Measurements from ENCODE around the gene RNASE9. TPM values are rescaled to one million over a fixed set of nuclear protein-coding genes. Genes with fewer than 3 reads are reported as not detected.

The RNASE9 gene
- total and polyA plus RNA-seq, 2 donors (not counting 1 experiment from before 2014, with no cell fraction given) = not detected

DNA sequence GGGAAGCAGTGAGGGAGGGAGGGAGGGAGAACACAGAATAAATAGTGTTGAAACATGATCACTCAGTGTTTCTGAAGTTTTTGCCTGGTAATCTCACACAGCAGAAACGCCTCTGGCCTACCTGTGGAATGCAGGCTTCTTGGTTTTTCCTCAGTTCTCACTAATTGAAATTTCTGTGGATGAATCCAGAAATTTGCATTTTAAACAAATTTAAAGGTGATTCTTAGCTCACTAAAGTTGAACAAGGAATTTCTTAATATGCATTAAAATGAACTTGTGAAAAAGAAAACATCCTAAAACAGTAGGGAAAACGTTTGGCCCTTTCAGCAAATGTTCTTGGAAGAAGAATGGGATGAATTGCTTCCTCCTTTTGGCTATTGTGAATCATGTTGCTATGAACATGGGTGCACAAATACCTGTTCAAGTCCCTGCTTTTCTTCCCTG, 1.4 kb downstream of the RNASE9 start:
- intact Hi-C loops (cut with micrococcal nuclease) = no loop called here
- CTCF ChIA-PET = no interaction called here
- H4K20me1 ChIP-seq (ENCODE audit: control insufficient read depth, insufficient read depth, low read length, poor library complexity, severe bottlenecking) = no peaks in the 10 kb centered on the region
- DNase-seq (no peak), ATAC-seq (ENCODE audit: low read depth) (no peak)
- H3K36me3 ChIP-seq (replicated peaks in 1 of 2; ENCODE audit: control extremely low read depth in 1 of 2, control insufficient read depth in 1 of 2, extremely low read depth in 1 of 2, insufficient read depth in 2 of 2, low read length in 1 of 2) = no peaks in the 10 kb centered on the region
- no peak overlapping the region for H3K27ac ChIP-seq (ENCODE audit: low read length in 2 of 2)
- H3K27ac Mint-ChIP-seq = no peak overlapping the region
- TF ChIP-seq, protein P1, sequence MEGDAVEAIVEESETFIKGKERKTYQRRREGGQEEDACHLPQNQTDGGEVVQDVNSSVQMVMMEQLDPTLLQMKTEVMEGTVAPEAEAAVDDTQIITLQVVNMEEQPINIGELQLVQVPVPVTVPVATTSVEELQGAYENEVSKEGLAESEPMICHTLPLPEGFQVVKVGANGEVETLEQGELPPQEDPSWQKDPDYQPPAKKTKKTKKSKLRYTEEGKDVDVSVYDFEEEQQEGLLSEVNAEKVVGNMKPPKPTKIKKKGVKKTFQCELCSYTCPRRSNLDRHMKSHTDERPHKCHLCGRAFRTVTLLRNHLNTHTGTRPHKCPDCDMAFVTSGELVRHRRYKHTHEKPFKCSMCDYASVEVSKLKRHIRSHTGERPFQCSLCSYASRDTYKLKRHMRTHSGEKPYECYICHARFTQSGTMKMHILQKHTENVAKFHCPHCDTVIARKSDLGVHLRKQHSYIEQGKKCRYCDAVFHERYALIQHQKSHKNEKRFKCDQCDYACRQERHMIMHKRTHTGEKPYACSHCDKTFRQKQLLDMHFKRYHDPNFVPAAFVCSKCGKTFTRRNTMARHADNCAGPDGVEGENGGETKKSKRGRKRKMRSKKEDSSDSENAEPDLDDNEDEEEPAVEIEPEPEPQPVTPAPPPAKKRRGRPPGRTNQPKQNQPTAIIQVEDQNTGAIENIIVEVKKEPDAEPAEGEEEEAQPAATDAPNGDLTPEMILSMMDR (IDR thresholded peaks at IDR 0.05) = no peak
- TF ChIP-seq EZH2 (IDR thresholded peaks at IDR 0.05; ENCODE audit: borderline replicate concordance, insufficient read depth, low read depth, low read length, poor library complexity, severe bottlenecking) = no peak
- POLR2A ChIA-PET = no interaction called here
- H3K27me3 Mint-ChIP-seq = peaks cover 17% of the 10 kb centered on the region
- WGBS (ENCODE audit: insufficient coverage) = no CpG with 5 or more reads among the region's 2 CpGs
- H3K27me3 ChIP-seq (replicated peaks in 1 of 4; ENCODE audit: control extremely low read depth in 1 of 4, control insufficient read depth in 3 of 4, insufficient read depth in 4 of 4, low read length in 3 of 4) = no peaks in the 10 kb centered on the region
- no peaks in the 10 kb centered on the region for H3K4me1 ChIP-seq (ENCODE audit: control insufficient read depth in 2 of 2, insufficient read depth in 2 of 2, low read length in 2 of 2)
- H3K9me3 ChIP-seq (ENCODE audit: control extremely low read depth in 1 of 3, control insufficient read depth in 2 of 3, insufficient read depth in 1 of 3, low read length in 2 of 3) = no peaks in the 10 kb centered on the region
- H2AFZ ChIP-seq (ENCODE audit: insufficient read depth, low read depth, low read length, poor library complexity, severe bottlenecking) = no peak overlapping the region
- no peaks in the 10 kb centered on the region for H3K79me2 ChIP-seq (ENCODE audit: control insufficient read depth, insufficient read depth, low read length)
- no peaks in the 10 kb centered on the region for H3K4me1 Mint-ChIP-seq
- no peaks in the 10 kb centered on the region for H3K9me3 Mint-ChIP-seq (ENCODE audit: insufficient read depth)
- no peak overlapping the region for H3K4me3 Mint-ChIP-seq
- H3K4me3 ChIP-seq (ENCODE audit: control extremely low read depth in 1 of 5, extremely low read depth in 1 of 5, insufficient read depth in 1 of 5, low read depth in 2 of 5, low read length in 4 of 5) = no peak overlapping the region
- H3K4me2 ChIP-seq (replicated peaks; ENCODE audit: low read depth, low read length, poor library complexity, severe bottlenecking) = no peak overlapping the region
- no peak overlapping the region for H3K9ac ChIP-seq (ENCODE audit: low read length)

DNA sequence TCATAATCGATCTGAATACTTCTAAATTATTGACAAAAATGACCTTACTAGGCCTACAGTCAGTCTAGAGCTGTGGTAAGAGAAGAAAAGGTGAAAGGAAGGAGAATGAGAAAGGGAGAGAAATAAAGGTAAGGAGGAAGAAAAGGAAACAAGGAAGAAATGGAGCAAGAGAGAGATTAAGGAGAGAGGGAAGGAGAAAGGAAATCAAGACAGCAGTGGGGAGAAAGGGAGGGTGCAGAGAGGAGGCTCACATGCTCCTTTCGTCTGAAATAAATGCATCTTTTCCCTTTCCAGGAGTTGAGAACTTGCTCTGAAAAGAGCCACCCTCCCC, 3.7 kb downstream of the RNASE9 start:
- ATAC-seq (ENCODE audit: low read depth) (no peak), DNase-seq (no peak)
- Histone ChIP-seq H3K4me1 (ENCODE audit: control insufficient read depth in 2 of 2, insufficient read depth in 2 of 2, low read length in 2 of 2) (no peaks in the 10 kb centered on the region), H3K9ac (ENCODE audit: low read length) (no peak overlapping the region), H3K9me3 (ENCODE audit: control extremely low read depth in 1 of 3, control insufficient read depth in 2 of 3, insufficient read depth in 1 of 3, low read length in 2 of 3) (no peaks in the 10 kb centered on the region), H2AFZ (ENCODE audit: insufficient read depth, low read depth, low read length, poor library complexity, severe bottlenecking) (no peak overlapping the region), H4K20me1 (ENCODE audit: control insufficient read depth, insufficient read depth, low read length, poor library complexity, severe bottlenecking) (no peaks in the 10 kb centered on the region), H3K79me2 (ENCODE audit: control insufficient read depth, insufficient read depth, low read length) (no peaks in the 10 kb centered on the region), H3K27ac (ENCODE audit: low read length in 2 of 2) (no peak overlapping the region), H3K4me2 (replicated peaks; ENCODE audit: low read depth, low read length, poor library complexity, severe bottlenecking) (no peak overlapping the region), H3K4me3 (ENCODE audit: control extremely low read depth in 1 of 5, extremely low read depth in 1 of 5, insufficient read depth in 1 of 5, low read depth in 2 of 5, low read length in 4 of 5) (no peak overlapping the region), H3K27me3 (replicated peaks in 1 of 4; ENCODE audit: control extremely low read depth in 1 of 4, control insufficient read depth in 3 of 4, insufficient read depth in 4 of 4, low read length in 3 of 4) (no peaks in the 10 kb centered on the region), H3K36me3 (replicated peaks in 1 of 2; ENCODE audit: control extremely low read depth in 1 of 2, control insufficient read depth in 1 of 2, extremely low read depth in 1 of 2, insufficient read depth in 2 of 2, low read length in 1 of 2) (no peaks in the 10 kb centered on the region)
- no CpG with 5 or more reads among the region's 2 CpGs for WGBS (ENCODE audit: insufficient coverage)
- Mint-ChIP-seq H3K27me3 (peaks cover 14% of the 10 kb centered on the region), H3K9me3 (ENCODE audit: insufficient read depth) (no peaks in the 10 kb centered on the region), H3K4me1 (no peaks in the 10 kb centered on the region), H3K4me3 (no peak overlapping the region), H3K27ac (no peak overlapping the region)
- POLR2A ChIA-PET = no interaction called here
- TF ChIP-seq, protein P1 (IDR thresholded peaks at IDR 0.05) = no peak
- TF ChIP-seq EZH2 (IDR thresholded peaks at IDR 0.05; ENCODE audit: borderline replicate concordance, insufficient read depth, low read depth, low read length, poor library complexity, severe bottlenecking) = no peak
- CTCF ChIA-PET = no interaction called here
- intact Hi-C loops (cut with micrococcal nuclease) = no loop called here
